ENCODE results near the gene ADAM12. TPM values are rescaled to one million over a fixed set of nuclear protein-coding genes. Genes with fewer than 3 reads are reported as not detected.

Gene ADAM12
- total and polyA plus RNA-seq, 10 of the 15 experiments (the other 5 are each of a cell fraction or from before 2014, with no cell fraction given) = under 0.01 to 0.62 (median 0.04) TPM; not detected in 5

DNA sequence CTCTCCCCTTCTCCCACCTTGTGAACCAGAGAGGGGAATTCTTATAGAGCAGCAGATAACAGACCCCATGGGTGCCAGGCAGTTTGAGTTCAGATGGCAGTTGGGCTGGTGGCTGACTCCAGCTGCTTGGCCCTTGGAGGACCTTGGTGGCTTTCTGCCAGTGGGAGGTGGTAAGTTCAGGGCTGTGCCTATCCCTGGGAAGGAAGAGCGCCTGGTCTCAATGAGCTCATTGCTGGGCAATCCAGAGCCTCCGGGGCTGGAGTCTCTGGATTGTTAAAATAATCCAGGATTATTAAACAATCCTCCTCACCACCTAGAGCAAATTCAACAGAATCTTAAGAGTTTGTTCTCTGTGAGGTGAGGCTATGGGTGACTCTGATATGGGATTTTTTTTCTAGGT is 386.7 kb downstream of the ADAM12 start (continued):
- TF ChIP-seq, protein P1, sequence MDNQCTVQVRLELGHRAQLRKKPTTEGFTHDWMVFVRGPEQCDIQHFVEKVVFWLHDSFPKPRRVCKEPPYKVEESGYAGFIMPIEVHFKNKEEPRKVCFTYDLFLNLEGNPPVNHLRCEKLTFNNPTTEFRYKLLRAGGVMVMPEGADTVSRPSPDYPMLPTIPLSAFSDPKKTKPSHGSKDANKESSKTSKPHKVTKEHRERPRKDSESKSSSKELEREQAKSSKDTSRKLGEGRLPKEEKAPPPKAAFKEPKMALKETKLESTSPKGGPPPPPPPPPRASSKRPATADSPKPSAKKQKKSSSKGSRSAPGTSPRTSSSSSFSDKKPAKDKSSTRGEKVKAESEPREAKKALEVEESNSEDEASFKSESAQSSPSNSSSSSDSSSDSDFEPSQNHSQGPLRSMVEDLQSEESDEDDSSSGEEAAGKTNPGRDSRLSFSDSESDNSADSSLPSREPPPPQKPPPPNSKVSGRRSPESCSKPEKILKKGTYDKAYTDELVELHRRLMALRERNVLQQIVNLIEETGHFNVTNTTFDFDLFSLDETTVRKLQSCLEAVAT (IDR thresholded peaks at IDR 0.05) = no peak
- TF ChIP-seq HDAC2 (IDR thresholded peaks at IDR 0.05) = no peak
- no peak for TF ChIP-seq SMARCA5 (IDR thresholded peaks at IDR 0.05)
- TF ChIP-seq, protein P2, sequence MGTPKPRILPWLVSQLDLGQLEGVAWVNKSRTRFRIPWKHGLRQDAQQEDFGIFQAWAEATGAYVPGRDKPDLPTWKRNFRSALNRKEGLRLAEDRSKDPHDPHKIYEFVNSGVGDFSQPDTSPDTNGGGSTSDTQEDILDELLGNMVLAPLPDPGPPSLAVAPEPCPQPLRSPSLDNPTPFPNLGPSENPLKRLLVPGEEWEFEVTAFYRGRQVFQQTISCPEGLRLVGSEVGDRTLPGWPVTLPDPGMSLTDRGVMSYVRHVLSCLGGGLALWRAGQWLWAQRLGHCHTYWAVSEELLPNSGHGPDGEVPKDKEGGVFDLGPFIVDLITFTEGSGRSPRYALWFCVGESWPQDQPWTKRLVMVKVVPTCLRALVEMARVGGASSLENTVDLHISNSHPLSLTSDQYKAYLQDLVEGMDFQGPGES (IDR thresholded peaks at IDR 0.05) = no peak
- TF ChIP-seq FOS (IDR thresholded peaks at IDR 0.05; ENCODE audit: borderline replicate concordance, extremely low read depth, insufficient read length) = no peak
- no peak for TF ChIP-seq BRCA1 (IDR thresholded peaks at IDR 0.05; ENCODE audit: low read depth, low read length)
- TF ChIP-seq, protein P3, sequence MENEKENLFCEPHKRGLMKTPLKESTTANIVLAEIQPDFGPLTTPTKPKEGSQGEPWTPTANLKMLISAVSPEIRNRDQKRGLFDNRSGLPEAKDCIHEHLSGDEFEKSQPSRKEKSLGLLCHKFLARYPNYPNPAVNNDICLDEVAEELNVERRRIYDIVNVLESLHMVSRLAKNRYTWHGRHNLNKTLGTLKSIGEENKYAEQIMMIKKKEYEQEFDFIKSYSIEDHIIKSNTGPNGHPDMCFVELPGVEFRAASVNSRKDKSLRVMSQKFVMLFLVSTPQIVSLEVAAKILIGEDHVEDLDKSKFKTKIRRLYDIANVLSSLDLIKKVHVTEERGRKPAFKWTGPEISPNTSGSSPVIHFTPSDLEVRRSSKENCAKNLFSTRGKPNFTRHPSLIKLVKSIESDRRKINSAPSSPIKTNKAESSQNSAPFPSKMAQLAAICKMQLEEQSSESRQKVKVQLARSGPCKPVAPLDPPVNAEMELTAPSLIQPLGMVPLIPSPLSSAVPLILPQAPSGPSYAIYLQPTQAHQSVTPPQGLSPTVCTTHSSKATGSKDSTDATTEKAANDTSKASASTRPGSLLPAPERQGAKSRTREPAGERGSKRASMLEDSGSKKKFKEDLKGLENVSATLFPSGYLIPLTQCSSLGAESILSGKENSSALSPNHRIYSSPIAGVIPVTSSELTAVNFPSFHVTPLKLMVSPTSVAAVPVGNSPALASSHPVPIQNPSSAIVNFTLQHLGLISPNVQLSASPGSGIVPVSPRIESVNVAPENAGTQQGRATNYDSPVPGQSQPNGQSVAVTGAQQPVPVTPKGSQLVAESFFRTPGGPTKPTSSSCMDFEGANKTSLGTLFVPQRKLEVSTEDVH (IDR thresholded peaks at IDR 0.05; ENCODE audit: low read depth, partially characterized antibody) = no peak

DNA sequence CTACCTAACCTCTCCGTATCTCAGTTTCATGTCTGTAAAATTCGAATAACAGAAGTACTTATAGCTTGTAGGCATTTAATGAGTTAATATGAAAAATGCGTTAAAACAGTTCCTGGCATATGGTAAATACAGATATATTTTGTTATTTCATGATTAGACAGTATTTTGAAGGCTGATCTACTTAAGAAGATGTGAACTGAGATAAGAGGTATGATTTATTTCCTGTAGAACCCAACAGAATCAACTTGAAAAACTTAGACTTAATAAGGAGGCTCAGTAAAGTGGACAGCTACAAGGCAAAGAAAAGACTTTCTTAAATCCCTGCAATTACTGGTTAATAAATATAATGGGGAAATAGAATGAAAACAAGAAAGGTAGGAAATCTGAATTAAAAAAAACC is 388.6 kb downstream of the ADAM12 start:
- no peaks in the 10 kb centered on the region for H3K36me3 ChIP-seq (ENCODE audit: control insufficient read depth in 2 of 2, insufficient read depth in 2 of 2, low read length in 1 of 2)
- ATAC-seq = no peak
- H4K20me1 ChIP-seq (ENCODE audit: control insufficient read depth, insufficient read depth) = no peaks in the 10 kb centered on the region
- FAIRE-seq = no peak
- 12% methylated on average over 3 of the region's 3 CpGs for WGBS (ENCODE audit: insufficient coverage, insufficient replicate concordance, low lambda C conversion rate, missing lambda C conversion rate)
- no peaks in the 10 kb centered on the region for H3K79me2 ChIP-seq (ENCODE audit: control insufficient read depth, insufficient read depth, low read length)
- ChIA-PET RAD21 (ENCODE audit: unreplicated experiment) (no interaction called here), POLR2A (no interaction called here), SMC1A (ENCODE audit: uncharacterized antibody, unreplicated experiment) (no interaction called here), CTCF (no interaction called here)
- BruUV-seq (replicated peaks) = no TSS peak
- no peaks in the 10 kb centered on the region for H3K9me3 ChIP-seq (replicated peaks; ENCODE audit: control insufficient read depth, insufficient read depth, low read length)
- H3K4me3 ChIP-seq = no peak overlapping the region
- no peak overlapping the region for H3K9ac ChIP-seq (ENCODE audit: control insufficient read depth, insufficient read depth, low read length)
- no peak for DNase-seq (ENCODE audit: low read depth, low spot score)
- H3K4me2 ChIP-seq (ENCODE audit: control insufficient read depth, insufficient read depth) = no peak overlapping the region
- no peaks in the 10 kb centered on the region for H3K27me3 ChIP-seq (replicated peaks in 1 of 2; ENCODE audit: control insufficient read depth in 2 of 2, insufficient read depth in 2 of 2, low read length in 1 of 2)
- no peak overlapping the region for H3K27ac ChIP-seq (ENCODE audit: control insufficient read depth, insufficient read depth)
- H3K4me1 ChIP-seq (ENCODE audit: control insufficient read depth, insufficient read depth, low read length) = no peaks in the 10 kb centered on the region
- no peak overlapping the region for H2AFZ ChIP-seq (ENCODE audit: control insufficient read depth, low read depth, low read length)
- intact Hi-C loops (cut with micrococcal nuclease; ENCODE audit: unreplicated experiment) (no loop called here), in situ Hi-C loops (cut with MboI) (no loop called here)
- TF ChIP-seq EGR1 (IDR thresholded peaks at IDR 0.05; ENCODE audit: borderline replicate concordance in 1 of 2, low read depth in 2 of 2, low read length in 2 of 2) (no peak), IKZF1 (conservative IDR thresholded peaks at IDR 0.05) (no peak), NR2F1 (conservative IDR thresholded peaks at IDR 0.05) (no peak)
- TF ChIP-seq, protein P4, sequence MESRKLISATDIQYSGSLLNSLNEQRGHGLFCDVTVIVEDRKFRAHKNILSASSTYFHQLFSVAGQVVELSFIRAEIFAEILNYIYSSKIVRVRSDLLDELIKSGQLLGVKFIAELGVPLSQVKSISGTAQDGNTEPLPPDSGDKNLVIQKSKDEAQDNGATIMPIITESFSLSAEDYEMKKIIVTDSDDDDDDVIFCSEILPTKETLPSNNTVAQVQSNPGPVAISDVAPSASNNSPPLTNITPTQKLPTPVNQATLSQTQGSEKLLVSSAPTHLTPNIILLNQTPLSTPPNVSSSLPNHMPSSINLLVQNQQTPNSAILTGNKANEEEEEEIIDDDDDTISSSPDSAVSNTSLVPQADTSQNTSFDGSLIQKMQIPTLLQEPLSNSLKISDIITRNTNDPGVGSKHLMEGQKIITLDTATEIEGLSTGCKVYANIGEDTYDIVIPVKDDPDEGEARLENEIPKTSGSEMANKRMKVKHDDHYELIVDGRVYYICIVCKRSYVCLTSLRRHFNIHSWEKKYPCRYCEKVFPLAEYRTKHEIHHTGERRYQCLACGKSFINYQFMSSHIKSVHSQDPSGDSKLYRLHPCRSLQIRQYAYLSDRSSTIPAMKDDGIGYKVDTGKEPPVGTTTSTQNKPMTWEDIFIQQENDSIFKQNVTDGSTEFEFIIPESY (IDR thresholded peaks at IDR 0.05) = no peak
- TF ChIP-seq, protein P5, sequence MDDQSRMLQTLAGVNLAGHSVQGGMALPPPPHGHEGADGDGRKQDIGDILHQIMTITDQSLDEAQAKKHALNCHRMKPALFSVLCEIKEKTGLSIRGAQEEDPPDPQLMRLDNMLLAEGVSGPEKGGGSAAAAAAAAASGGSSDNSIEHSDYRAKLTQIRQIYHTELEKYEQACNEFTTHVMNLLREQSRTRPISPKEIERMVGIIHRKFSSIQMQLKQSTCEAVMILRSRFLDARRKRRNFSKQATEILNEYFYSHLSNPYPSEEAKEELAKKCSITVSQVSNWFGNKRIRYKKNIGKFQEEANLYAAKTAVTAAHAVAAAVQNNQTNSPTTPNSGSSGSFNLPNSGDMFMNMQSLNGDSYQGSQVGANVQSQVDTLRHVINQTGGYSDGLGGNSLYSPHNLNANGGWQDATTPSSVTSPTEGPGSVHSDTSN (IDR thresholded peaks at IDR 0.05; ENCODE audit: insufficient replicate concordance, low read depth, low read length) = no peak
- TF ChIP-seq, protein P6, sequence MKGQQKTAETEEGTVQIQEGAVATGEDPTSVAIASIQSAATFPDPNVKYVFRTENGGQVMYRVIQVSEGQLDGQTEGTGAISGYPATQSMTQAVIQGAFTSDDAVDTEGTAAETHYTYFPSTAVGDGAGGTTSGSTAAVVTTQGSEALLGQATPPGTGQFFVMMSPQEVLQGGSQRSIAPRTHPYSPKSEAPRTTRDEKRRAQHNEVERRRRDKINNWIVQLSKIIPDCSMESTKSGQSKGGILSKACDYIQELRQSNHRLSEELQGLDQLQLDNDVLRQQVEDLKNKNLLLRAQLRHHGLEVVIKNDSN (IDR thresholded peaks at IDR 0.05; ENCODE audit: borderline replicate concordance, extremely low read length, insufficient read depth, low read depth, low read length) = no peak

Measured in GM12878 (cell line).